Spleen (tissue), 11 donors: ENCODE data around the gene SLC45A1. TPM values are rescaled to one million over a fixed set of nuclear protein-coding genes. Genes with fewer than 3 reads are reported as not detected.

Source experiments
- DNase-seq: peaks from one replicate; pipeline ENCODE4 v3.0.0-alpha.2; 2020
- H3K27ac ChIP-seq, 8 donors: fragments of 200-600 bp; sonication (generic) in 7 of 8; 1 replicate in 4 of 8; 2 replicates in 4 of 8; pipeline versions ENCODE4 v1.5.0 to v1.8.0; 2016 to 2021; ENCODE audit warnings: inconsistent platforms in 4 of 8, mild to moderate bottlenecking in 4 of 8, moderate library complexity in 1 of 8
- H3K27me3 ChIP-seq, 7 donors: fragments of 200-600 bp; sonication (generic) in 6 of 7; replicated peaks in 1 of 7; 1 replicate in 4 of 7; 2 replicates in 3 of 7; pipeline versions ENCODE4 v1.5.0 to v1.8.0; 2016 to 2021; ENCODE audit warnings: inconsistent platforms in 3 of 7, mild to moderate bottlenecking in 1 of 7
- H3K36me3 ChIP-seq, 6 donors: fragments of 200-600 bp; sonication (generic) in 5 of 6; 1 replicate in 4 of 6; 2 replicates in 2 of 6; pipeline versions ENCODE4 v1.5.0 to v1.8.0; 2016 to 2021; ENCODE audit warnings: inconsistent platforms in 2 of 6
- H3K4me1 ChIP-seq, 6 donors: fragments of 200-600 bp; sonication (generic) in 5 of 6; 1 replicate in 3 of 6; 2 replicates in 3 of 6; pipeline versions ENCODE4 v1.5.0 to v1.8.0; 2016 to 2021; ENCODE audit warnings: inconsistent platforms in 3 of 6
- H3K4me3 ChIP-seq, 8 donors: fragments of 200-600 bp; sonication (generic) in 7 of 8; 1 replicate in 4 of 8; 2 replicates in 4 of 8; pipeline versions ENCODE4 v1.5.0 to v1.8.0; 2016 to 2021; ENCODE audit warnings: inconsistent platforms in 4 of 8, mild to moderate bottlenecking in 4 of 8, moderate library complexity in 2 of 8
- H3K9me3 ChIP-seq, 8 donors: fragments of 200-600 bp; sonication (generic) in 7 of 8; 1 replicate in 4 of 8; 2 replicates in 4 of 8; pipeline versions ENCODE4 v1.5.0 to v1.8.0; 2016 to 2021; ENCODE audit warnings: inconsistent platforms in 4 of 8
- POLR2A ChIP-seq, 3 donors: fragments of 450-650 bp; IDR thresholded peaks; one replicate each; pipeline ENCODE4 v1.5.1; 2017; ENCODE audit warnings: antibody characterized with exemption in 3 of 3, mild to moderate bottlenecking in 1 of 3
- POLR2AphosphoS5 ChIP-seq, 3 donors: sonication (generic); formaldehyde crosslinking; IDR thresholded peaks; one replicate each; pipeline ENCODE4 v1.5.1; 2017; ENCODE audit warnings: antibody characterized with exemption in 3 of 3
- WGBS, 5 donors: extraction: QIAGEN DNeasy Blood & Tissue Kit in 3 of 5; methylation state at CpG; one replicate each; pipeline versions ENCODE4 v1.1.5 to v1.1.7; 2013 to 2018; 5-methylcytosine and 5-hydroxymethylcytosine counted together
- intact Hi-C: fragments of 100-400 bp; cut with DNase I; formaldehyde crosslinking; loops from one replicate; pipeline ENCODE4 v1.15.0; 2023; ENCODE audit warnings: low total_unique reads
- polyA plus RNA-seq, 3 donors: library from polyadenylated mRNA; stranded (reverse); fragments of 200-250 nt; gene quantifications; one replicate each; pipeline ENCODE4 v1.2.1, GENCODE V29; 2013
- total RNA-seq, 7 donors: library from RNA; depleted of rRNA in 3 of 7; stranded (reverse); fragments of >200 nt in 3 of 7; fragmentation: NEBNext Ultra II Directional in 4 of 7; extraction: Animal tissue kit (Norgen Biotek cat#: 25700) in 4 of 7; gene quantifications; one replicate each; pipeline versions ENCODE4 v1.1.0 to v1.2.1, GENCODE V29; 2016 to 2021
- TF ChIP-seq, protein P1 (sequence below), 11 experiments: fragments of 200-600 bp in 7 of 11; fragments of 450-650 bp in 4 of 11; sonication (generic) in 4 of 11; IDR thresholded peaks in 8 of 11; conservative IDR thresholded peaks in 3 of 11; 1 replicate in 7 of 11; 2 replicates in 4 of 11; pipeline versions ENCODE4 v1.4.0 to v1.8.0; 2016 to 2021; ENCODE audit warnings: antibody characterized with exemption in 11 of 11, inconsistent platforms in 4 of 11, mild to moderate bottlenecking in 1 of 11
- donor health status: healthy with polysubstance abuse.
- donor health status: DM: no; HTN: no; CAD: no; lungs with moderate emphysema.
- donor health status: DM: no; HTN: no; CAD: no.
- donor health status: Bipolar disorder and iron deficiency.
- donor health status: healthy.
- donor health status: DM: no; HTN: no; CAD: no.
- donor health status: DM: yes; HTN: yes; CAD: no.

SLC45A1 gene
- total and polyA plus RNA-seq, 10 donors: 1.3 to 3.3 (median 2.8) TPM

DNA sequence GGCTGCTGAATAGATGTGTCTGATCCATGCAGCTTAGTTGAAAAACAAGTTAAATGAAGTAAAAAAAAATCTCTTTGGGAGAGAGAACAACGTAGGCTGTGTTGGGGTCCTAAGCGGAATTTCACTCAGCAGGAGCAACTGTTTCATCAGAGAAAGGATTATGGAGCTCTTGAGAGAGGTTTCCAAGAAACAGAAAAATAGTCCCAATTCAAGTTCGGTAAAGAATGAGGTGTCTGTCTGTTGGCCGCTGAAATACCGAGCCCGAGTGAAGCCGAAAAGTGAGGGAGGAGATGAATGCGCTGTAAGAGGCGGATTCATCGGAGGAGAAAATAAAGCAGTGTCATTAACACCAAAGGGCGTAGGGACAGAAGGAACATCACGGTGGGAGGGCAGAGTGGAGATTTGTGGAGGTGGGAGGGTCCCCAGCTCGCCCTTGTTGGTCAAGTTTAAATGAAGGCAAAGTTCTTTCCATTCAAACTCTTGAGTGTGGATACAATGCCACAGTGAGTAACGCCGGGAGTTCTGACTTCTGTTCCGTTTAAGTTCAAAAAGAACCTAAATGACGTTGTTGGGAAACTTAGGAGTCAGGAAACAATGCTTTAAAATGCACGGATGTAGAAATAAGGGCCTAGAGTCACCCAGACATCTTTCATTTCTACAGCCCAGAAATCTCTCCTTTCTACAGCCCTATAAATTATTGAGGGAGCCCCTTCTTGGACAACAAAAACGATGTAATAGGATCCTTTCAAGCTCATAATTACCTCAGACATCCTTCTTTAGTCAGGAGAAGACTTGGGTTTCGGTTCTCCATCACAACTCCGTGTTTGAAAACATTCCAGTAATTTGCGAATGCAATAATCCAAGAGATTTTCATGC lies 15.6 kb upstream of the SLC45A1 start:
- no peak overlapping the region for H3K27ac ChIP-seq
- DNase-seq: no peak

DNA sequence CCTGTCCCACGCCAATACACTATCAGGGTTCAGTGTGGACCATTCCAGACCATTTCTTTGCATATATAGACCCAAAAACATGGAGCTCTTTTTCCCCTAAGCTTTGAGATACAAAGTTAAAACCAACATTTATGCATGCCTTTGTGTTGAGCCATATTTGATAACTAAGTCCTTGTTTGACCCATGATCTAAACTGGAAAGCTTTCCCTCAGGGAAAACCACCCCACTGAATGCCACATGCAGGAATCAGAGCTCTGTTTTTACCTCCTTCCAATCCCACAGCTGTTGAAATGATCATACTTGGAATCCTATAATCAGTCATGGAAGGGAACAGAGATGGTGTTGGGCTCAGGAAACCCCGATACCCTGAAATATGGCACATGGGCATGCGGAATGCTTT lies 14.8 kb upstream of the SLC45A1 start:
- Histone ChIP-seq H3K27ac (no peak overlapping the region), H3K9me3 (no peaks in the 10 kb centered on the region), H3K4me3 (no peak overlapping the region), H3K27me3 (peaks cover 0 to 13% (median 0%) of the 10 kb centered on the region in 7 donors), H3K4me1 (no peaks in the 10 kb centered on the region), H3K36me3 (no peaks in the 10 kb centered on the region)
- TF ChIP-seq POLR2A (IDR thresholded peaks at IDR 0.05): no peak
- no peak for TF ChIP-seq POLR2AphosphoS5 (IDR thresholded peaks at IDR 0.05)
- TF ChIP-seq, protein P1, sequence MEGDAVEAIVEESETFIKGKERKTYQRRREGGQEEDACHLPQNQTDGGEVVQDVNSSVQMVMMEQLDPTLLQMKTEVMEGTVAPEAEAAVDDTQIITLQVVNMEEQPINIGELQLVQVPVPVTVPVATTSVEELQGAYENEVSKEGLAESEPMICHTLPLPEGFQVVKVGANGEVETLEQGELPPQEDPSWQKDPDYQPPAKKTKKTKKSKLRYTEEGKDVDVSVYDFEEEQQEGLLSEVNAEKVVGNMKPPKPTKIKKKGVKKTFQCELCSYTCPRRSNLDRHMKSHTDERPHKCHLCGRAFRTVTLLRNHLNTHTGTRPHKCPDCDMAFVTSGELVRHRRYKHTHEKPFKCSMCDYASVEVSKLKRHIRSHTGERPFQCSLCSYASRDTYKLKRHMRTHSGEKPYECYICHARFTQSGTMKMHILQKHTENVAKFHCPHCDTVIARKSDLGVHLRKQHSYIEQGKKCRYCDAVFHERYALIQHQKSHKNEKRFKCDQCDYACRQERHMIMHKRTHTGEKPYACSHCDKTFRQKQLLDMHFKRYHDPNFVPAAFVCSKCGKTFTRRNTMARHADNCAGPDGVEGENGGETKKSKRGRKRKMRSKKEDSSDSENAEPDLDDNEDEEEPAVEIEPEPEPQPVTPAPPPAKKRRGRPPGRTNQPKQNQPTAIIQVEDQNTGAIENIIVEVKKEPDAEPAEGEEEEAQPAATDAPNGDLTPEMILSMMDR (IDR thresholded peaks at IDR 0.05 in 8 of 11, conservative IDR thresholded peaks at IDR 0.05 in 3 of 11): no peak
- intact Hi-C loops: no loop called here
- WGBS, 5 donors: 85 to 95% (median 94%) methylated on average over 3 of the region's 3 CpGs
- no peak for DNase-seq

More for the DNA sequence above, 15.6 kb upstream of the SLC45A1 start:
- no peak overlapping the region for H3K4me3 ChIP-seq
- H3K27me3 ChIP-seq: peaks cover 0 to 13% (median 0%) of the 10 kb centered on the region in 7 donors
- intact Hi-C loops: no loop called here
- TF ChIP-seq, protein P1 (IDR thresholded peaks at IDR 0.05 in 8 of 11, conservative IDR thresholded peaks at IDR 0.05 in 3 of 11): no peak
- no peak for TF ChIP-seq POLR2A (IDR thresholded peaks at IDR 0.05)
- TF ChIP-seq POLR2AphosphoS5 (IDR thresholded peaks at IDR 0.05): no peak
- 69 to 80% (median 76%) methylated on average over 22 of the region's 22 CpGs for WGBS, 5 donors
- H3K9me3 ChIP-seq: no peaks in the 10 kb centered on the region
- H3K36me3 ChIP-seq: no peaks in the 10 kb centered on the region
- H3K4me1 ChIP-seq: no peaks in the 10 kb centered on the region

DNA sequence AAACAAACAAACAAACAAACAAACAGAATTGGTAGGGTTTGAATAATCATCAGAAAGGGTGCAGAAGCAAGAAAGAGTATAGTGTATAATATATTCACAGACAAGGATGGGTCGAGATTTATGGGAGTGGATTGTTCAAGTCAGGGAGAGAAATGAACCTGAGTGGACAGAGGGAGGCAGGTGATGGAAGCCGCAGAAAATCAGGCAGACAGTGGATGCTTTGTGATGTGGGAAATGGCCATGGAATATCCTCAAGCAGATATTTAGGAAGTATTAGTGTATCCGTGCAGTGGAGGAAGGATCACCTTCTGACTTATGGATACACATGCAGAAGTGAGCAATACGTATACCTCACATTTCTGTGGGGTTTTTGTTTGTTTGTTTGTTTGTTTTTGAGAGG lies 14.0 kb upstream of the SLC45A1 start:
- H3K4me3 ChIP-seq: no peak overlapping the region
- no peak for DNase-seq
- intact Hi-C loops: no loop called here
- H3K4me1 ChIP-seq: no peaks in the 10 kb centered on the region
- H3K36me3 ChIP-seq: no peaks in the 10 kb centered on the region
- peaks cover 0 to 13% (median 0%) of the 10 kb centered on the region in 7 donors for H3K27me3 ChIP-seq
- TF ChIP-seq, protein P1 (IDR thresholded peaks at IDR 0.05 in 8 of 11, conservative IDR thresholded peaks at IDR 0.05 in 3 of 11): no peak
- TF ChIP-seq POLR2A (IDR thresholded peaks at IDR 0.05): no peak
- no peak for TF ChIP-seq POLR2AphosphoS5 (IDR thresholded peaks at IDR 0.05)
- no peaks in the 10 kb centered on the region for H3K9me3 ChIP-seq
- 82 to 91% (median 88%) methylated on average over 4 of the region's 4 CpGs for WGBS, 5 donors
- H3K27ac ChIP-seq: no peak overlapping the region

DNA sequence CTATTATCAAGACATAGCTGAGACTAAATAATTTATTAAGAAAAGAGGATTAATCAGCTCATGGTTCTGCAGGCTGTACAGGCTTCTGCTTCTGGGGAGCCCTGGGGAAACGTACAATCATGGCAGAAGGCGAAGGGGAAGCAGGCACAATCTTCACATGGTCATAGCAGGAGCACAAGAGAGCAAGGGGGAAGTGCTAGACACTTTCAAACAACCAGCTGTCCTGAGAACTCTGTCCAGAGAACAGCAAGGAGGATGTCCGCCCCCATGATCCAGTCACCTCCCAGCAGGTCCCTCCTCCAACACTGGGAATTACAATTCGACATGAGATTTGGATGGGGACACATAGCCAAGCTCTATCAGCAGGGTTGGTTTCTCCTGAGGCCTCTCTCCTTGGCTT lies 10.3 kb upstream of the SLC45A1 start:
- intact Hi-C loops: loop anchor here (2.0 kb wide), 1 partner anchor 275 kb away; no protein-coding TSS in a partner anchor
- Histone ChIP-seq H3K4me1 (no peaks in the 10 kb centered on the region), H3K4me3 (no peak overlapping the region), H3K27me3 (no peaks in the 10 kb centered on the region), H3K9me3 (peaks cover 0 to 9% (median 6%) of the 10 kb centered on the region in 8 donors), H3K27ac (no peak overlapping the region), H3K36me3 (no peaks in the 10 kb centered on the region)
- TF ChIP-seq POLR2AphosphoS5 (IDR thresholded peaks at IDR 0.05): no peak
- TF ChIP-seq POLR2A (IDR thresholded peaks at IDR 0.05): no peak
- TF ChIP-seq, protein P1 (IDR thresholded peaks at IDR 0.05 in 8 of 11, conservative IDR thresholded peaks at IDR 0.05 in 3 of 11): no peak
- DNase-seq: no peak
- WGBS, 5 donors: 58 to 69% (median 66%) methylated on average over 3 to 4 of the region's 4 CpGs
